Measurements from ENCODE around the gene TAB2. TPM values are rescaled to one million over a fixed set of nuclear protein-coding genes. Genes with fewer than 3 reads are reported as not detected.

TAB2 gene
- total and polyA plus RNA-seq, 9 of the 15 experiments (the other 6 are each of a cell fraction or from before 2014, with no cell fraction given) = 9.1 to 38.3 (median 18.6) TPM

- H3K27me3 ChIP-seq (ENCODE audit: control insufficient read depth in 2 of 2, insufficient read depth in 2 of 2, low read length in 2 of 2) = peaks cover 0 to under 1% of the 10 kb centered on the region in 2 experiments; a peak in 1 of 5 replicates
- no peaks in the 10 kb centered on the region for H3K4me1 ChIP-seq (replicated peaks in 1 of 2; ENCODE audit: control insufficient read depth in 2 of 2, insufficient read depth in 2 of 2, low read length in 2 of 2)
- H3K36me3 ChIP-seq (ENCODE audit: control insufficient read depth, insufficient read depth, low read length) = peaks cover 10% of the 10 kb centered on the region; the same call in 1 of the 3 replicates
- ChIA-PET POLR2A (interaction anchor here (1.0 kb wide), 1 partner anchor 9 kb away, joined by 3 read pairs; no protein-coding TSS in a partner anchor), CTCF (ENCODE audit: low intra/inter-chr PET ratio) (no interaction called here)
- H3K4me3 ChIP-seq = no peak overlapping the region
- H2AFZ ChIP-seq (ENCODE audit: low read depth, low read length) = no peak overlapping the region
- WGBS (ENCODE audit: insufficient coverage, low coverage, missing lambda C conversion rate) = 38% methylated on average over 4 of the region's 4 CpGs
- no peak for FAIRE-seq
- H3K9me1 ChIP-seq (ENCODE audit: control insufficient read depth, insufficient read depth, low read length) = no peaks in the 10 kb centered on the region
- TF ChIP-seq THAP7 (CRISPR knock-in tag; IDR thresholded peaks at IDR 0.05) (no peak), ETV1 (tag; conservative IDR thresholded peaks at IDR 0.05; ENCODE audit: low read depth) (no peak)
- no peak overlapping the region for H3K27ac ChIP-seq (ENCODE audit: extremely low read depth, low read depth, low read length)
- intact Hi-C loops (cut with micrococcal nuclease) = no loop called here
- DNase-seq (ENCODE audit: extremely low read depth in 1 of 4, low spot score in 3 of 4) = no peak
- H4K20me1 ChIP-seq (replicated peaks; ENCODE audit: control insufficient read depth, insufficient read depth, low read length) = no peaks in the 10 kb centered on the region
- H3K79me2 ChIP-seq (ENCODE audit: control insufficient read depth, insufficient read depth, low read length) = no peaks in the 10 kb centered on the region
- no peak overlapping the region for H3K4me2 ChIP-seq (ENCODE audit: insufficient read depth, low read length)
- no peak overlapping the region for H3K9ac ChIP-seq (ENCODE audit: insufficient read depth in 1 of 2, low read depth in 2 of 2, low read length in 2 of 2)
- in situ Hi-C loops (cut with MboI) = no loop called here
- ATAC-seq = no peak
- H3K9me3 ChIP-seq (replicated peaks; ENCODE audit: control insufficient read depth, insufficient read depth, low read depth, low read length) = no peaks in the 10 kb centered on the region
- BruUV-seq (replicated peaks) = no TSS peak
Observed at GRCh38 chr6:149414821-149415220, 97.3 kb downstream of the TAB2 start.

GRCh38 chr6:149419696-149420404, 102.3 kb downstream of the TAB2 start:
- H3K27ac ChIP-seq (ENCODE audit: extremely low read depth, low read depth, low read length) = no peak overlapping the region
- H4K20me1 ChIP-seq (replicated peaks; ENCODE audit: control insufficient read depth, insufficient read depth, low read length) = no peaks in the 10 kb centered on the region
- no peak overlapping the region for H3K4me2 ChIP-seq (ENCODE audit: insufficient read depth, low read length)
- H3K36me3 ChIP-seq (ENCODE audit: control insufficient read depth, insufficient read depth, low read length) = no peaks in the 10 kb centered on the region
- no peaks in the 10 kb centered on the region for H3K79me2 ChIP-seq (ENCODE audit: control insufficient read depth, insufficient read depth, low read length)
- WGBS (ENCODE audit: insufficient coverage, low coverage, missing lambda C conversion rate) = 27% methylated on average over 13 of the region's 13 CpGs
- H3K9ac ChIP-seq (ENCODE audit: insufficient read depth in 1 of 2, low read depth in 2 of 2, low read length in 2 of 2) = no peak overlapping the region
- ChIA-PET POLR2A (interaction anchor here (0.6 to 1.7 kb wide), 2 partner anchors 9 to 125 kb away, joined by 3 to 4 read pairs; no protein-coding TSS in a partner anchor), CTCF (ENCODE audit: low intra/inter-chr PET ratio) (no interaction called here)
- BruUV-seq (replicated peaks) = no TSS peak
- H3K27me3 ChIP-seq (ENCODE audit: control insufficient read depth in 2 of 2, insufficient read depth in 2 of 2, low read length in 2 of 2) = peaks cover 22 to 36% of the 10 kb centered on the region in 2 experiments
- in situ Hi-C loops (cut with MboI) = no loop called here
- H3K4me1 ChIP-seq (replicated peaks in 1 of 2; ENCODE audit: control insufficient read depth in 2 of 2, insufficient read depth in 2 of 2, low read length in 2 of 2) = no peaks in the 10 kb centered on the region
- intact Hi-C loops (cut with micrococcal nuclease) = no loop called here
- no peaks in the 10 kb centered on the region for H3K9me1 ChIP-seq (ENCODE audit: control insufficient read depth, insufficient read depth, low read length)
- H2AFZ ChIP-seq (ENCODE audit: low read depth, low read length) = no peak overlapping the region
- DNase-seq (ENCODE audit: extremely low read depth in 1 of 4, low spot score in 3 of 4) (no peak), FAIRE-seq (no peak), ATAC-seq (no peak)
- no peak overlapping the region for H3K4me3 ChIP-seq
- H3K9me3 ChIP-seq (replicated peaks; ENCODE audit: control insufficient read depth, insufficient read depth, low read depth, low read length) = no peaks in the 10 kb centered on the region
- no peak for TF ChIP-seq C11orf30 (IDR thresholded peaks at IDR 0.05; ENCODE audit: low read depth)
- no peak for TF ChIP-seq NUFIP1 (IDR thresholded peaks at IDR 0.05; ENCODE audit: partially characterized antibody)
- TF ChIP-seq SPI1 (IDR thresholded peaks at IDR 0.05; ENCODE audit: borderline replicate concordance, low read depth, low read length) = no peak
- TF ChIP-seq CEBPB (tag; IDR thresholded peaks at IDR 0.05) = no peak
- no peak for TF ChIP-seq SIN3B (IDR thresholded peaks at IDR 0.05; ENCODE audit: low read depth)
- TF ChIP-seq CBFA2T3 (IDR thresholded peaks at IDR 0.05) = no peak
- TF ChIP-seq TBL1XR1 (IDR thresholded peaks at IDR 0.05; ENCODE audit: low read length in 2 of 2) = no peak
- no peak for TF ChIP-seq ELK3 (CRISPR knock-in tag; IDR thresholded peaks at IDR 0.05)
- TF ChIP-seq TGIF2 (CRISPR knock-in tag; IDR thresholded peaks at IDR 0.05) = no peak
- no peak for TF ChIP-seq HBP1 (CRISPR knock-in tag; IDR thresholded peaks at IDR 0.05)
- no peak for TF ChIP-seq ZNF232 (CRISPR knock-in tag; IDR thresholded peaks at IDR 0.05)
- no peak for TF ChIP-seq ZNF507 (tag; conservative IDR thresholded peaks at IDR 0.05)
